Testis (tissue), 3 donors: Measurements from ENCODE around the gene BRK1. TPM values are rescaled to one million over a fixed set of nuclear protein-coding genes. Genes with fewer than 3 reads are reported as not detected.
"Not testable (repeated sequence)": the region's sequence is repeated elsewhere in the genome, so short reads cannot be mapped to it uniquely, and the experiment has no call there.

Experiments
- DNase-seq: peaks from one replicate; pipeline ENCODE4 v3.0.0-alpha.2; 2019
- H3K27ac ChIP-seq, 2 donors: fragments of 200-600 bp; sonication (generic); one replicate each; pipeline ENCODE4 v1.5.1; 2019
- H3K27me3 ChIP-seq: fragments of 200-600 bp; sonication (generic); one replicate; pipeline ENCODE4 v1.5.1; 2019
- H3K36me3 ChIP-seq: fragments of 200-600 bp; sonication (generic); one replicate; pipeline ENCODE4 v1.5.1; 2017; ENCODE audit warnings: low read depth; ENCODE audit errors: missing control alignments
- H3K4me1 ChIP-seq: fragments of 200-600 bp; sonication (generic); one replicate; pipeline ENCODE4 v1.5.1; 2019
- H3K4me3 ChIP-seq, 2 donors: fragments of 200-600 bp; sonication (generic); one replicate each; pipeline ENCODE4 v1.5.1; 2017 to 2019
- H3K9me3 ChIP-seq: fragments of 200-600 bp; sonication (generic); one replicate; pipeline ENCODE4 v1.5.1; 2017
- CTCF ChIP-seq, 3 experiments: fragments of 450-650 bp in 2 of 3; fragments of 200-600 bp in 1 of 3; sonication (generic) in 1 of 3; IDR thresholded peaks; one replicate each; pipeline ENCODE4 v1.5.1; 2016 to 2019; ENCODE audit warnings: antibody characterized with exemption in 3 of 3, mild to moderate bottlenecking in 2 of 3, moderate library complexity in 1 of 3
- POLR2A ChIP-seq: fragments of 450-650 bp; IDR thresholded peaks from one replicate; pipeline ENCODE4 v1.6.1; 2017; ENCODE audit warnings: antibody characterized with exemption, mild to moderate bottlenecking, moderate library complexity
- whole genome bisulfite sequencing, 2 donors: methylation state at CpG; one replicate each; pipeline ENCODE4 v1.1.5; 2018; 5-methylcytosine and 5-hydroxymethylcytosine counted together
- intact Hi-C: fragments of 100-400 bp; cut with DNase I; formaldehyde crosslinking; loops from one replicate; pipeline ENCODE4 v1.15.1; 2023; ENCODE audit warnings: low total_unique reads
- polyA plus RNA-seq: library from polyadenylated mRNA; stranded (reverse); fragments of 350-450 nt; fragmentation: Illumina TruSeq; extraction: RNeasy Lipid Tissue Mini Kit (QIAGEN cat#74804); gene quantifications from one replicate; pipeline ENCODE4 v1.2.3, GENCODE V29; 2014; ENCODE audit warnings: low read depth, low replicate concordance; ENCODE audit not compliant: insufficient read depth
- total RNA-seq, 2 donors: library from RNA; depleted of rRNA; stranded (reverse); fragments of >200 nt; gene quantifications; one replicate each; pipeline ENCODE4 v1.2.3, GENCODE V29; 2016

The BRK1 gene
- total and polyA plus RNA-seq, 3 donors from 2014 or later, result 145 to 250 (median 157) TPM

GRCh38 chr3:10121064-10121463 lies 5.6 kb downstream of the BRK1 start:
- no peak for TF ChIP-seq POLR2A
- no peak for TF ChIP-seq CTCF (IDR thresholded peaks at IDR 0.05)
- 88 to 91% methylated on average over 2 of the region's 2 CpGs for WGBS, 2 donors
- H3K36me3 ChIP-seq, result no peaks in the 10 kb centered on the region
- no peak overlapping the region for H3K27ac ChIP-seq
- H3K4me1 ChIP-seq, result peaks cover 18% of the 10 kb centered on the region
- intact Hi-C loops, result no loop called here
- DNase-seq, result no peak
- H3K27me3 ChIP-seq, result no peaks in the 10 kb centered on the region
- no peak overlapping the region for H3K4me3 ChIP-seq
- no peaks in the 10 kb centered on the region for H3K9me3 ChIP-seq

- Histone ChIP-seq H3K36me3 (no peaks in the 10 kb centered on the region), H3K27ac (no peak overlapping the region), H3K9me3 (no peaks in the 10 kb centered on the region), H3K27me3 (no peaks in the 10 kb centered on the region), H3K4me1 (peaks cover 10% of the 10 kb centered on the region), H3K4me3 (no peak overlapping the region)
- no peak for DNase-seq
- intact Hi-C loops, result no loop called here
- WGBS, 2 donors, result 49 to 69% methylated on average over 4 of the region's 4 CpGs
- TF ChIP-seq CTCF (IDR thresholded peaks at IDR 0.05) (no peak), POLR2A (no peak)
These were observed 7.2 kb downstream of the BRK1 start for GRCh38 chr3:10122724-10123123.

GRCh38 chr3:10135872-10136271 lies 20.4 kb downstream of the BRK1 start:
- intact Hi-C loops, H3K27ac ChIP-seq, H3K4me1 ChIP-seq, H3K4me3 ChIP-seq, H3K9me3 ChIP-seq, H3K36me3 ChIP-seq, H3K27me3 ChIP-seq: not testable (repeated sequence)
- 85 to 87% methylated on average over 9 of the region's 9 CpGs for WGBS, 2 donors
- peak; percentile 63 for DNase-seq

GRCh38 chr3:10136426-10137005 lies 21.0 kb downstream of the BRK1 start:
- no peaks in the 10 kb centered on the region for H3K27me3 ChIP-seq
- no peaks in the 10 kb centered on the region for H3K4me1 ChIP-seq
- no peak overlapping the region for H3K27ac ChIP-seq
- intact Hi-C loops, result no loop called here
- TF ChIP-seq CTCF (IDR thresholded peaks at IDR 0.05), result no peak
- no peak for TF ChIP-seq POLR2A
- no peaks in the 10 kb centered on the region for H3K36me3 ChIP-seq
- no peak overlapping the region for H3K4me3 ChIP-seq
- H3K9me3 ChIP-seq, result no peaks in the 10 kb centered on the region
- no peak for DNase-seq
- WGBS, 2 donors, result 73 to 85% methylated on average over 8 to 25 of the region's 25 CpGs

- intact Hi-C loops, result no loop called here
- 77 to 84% methylated on average over 4 of the region's 4 CpGs for WGBS, 2 donors
- no peak for DNase-seq
These were observed 21.7 kb downstream of the BRK1 start for GRCh38 chr3:10137178-10137577.

More at GRCh38 chr3:10137178-10137577, 21.7 kb downstream of the BRK1 start:
- Histone ChIP-seq H3K27ac (no peak overlapping the region), H3K9me3 (no peaks in the 10 kb centered on the region), H3K4me1 (no peaks in the 10 kb centered on the region), H3K27me3 (no peaks in the 10 kb centered on the region), H3K36me3 (no peaks in the 10 kb centered on the region), H3K4me3 (no peak overlapping the region)
- TF ChIP-seq POLR2A, result no peak
- no peak for TF ChIP-seq CTCF (IDR thresholded peaks at IDR 0.05)
